DMS53 treated with DMSO at 0.1 percent for 48 hours (cell line): ENCODE data around the gene CCN2.

Experiments
- DNase-seq: peaks from one replicate; lab custom pipeline; 2025; ENCODE audit not compliant: unreplicated experiment; lab: John Stamatoyannopoulos, UW

The CCN2 gene

GRCh38 chr6:131967948-131968347, 16.8 kb upstream of the CCN2 start:
- no peak for DNase-seq

- DNase-seq = peak; percentile 57
These were observed 15.3 kb upstream of the CCN2 start for GRCh38 chr6:131966443-131966842.

- no peak for DNase-seq
These were observed 11.9 kb upstream of the CCN2 start for GRCh38 chr6:131963063-131963462.

DNA sequence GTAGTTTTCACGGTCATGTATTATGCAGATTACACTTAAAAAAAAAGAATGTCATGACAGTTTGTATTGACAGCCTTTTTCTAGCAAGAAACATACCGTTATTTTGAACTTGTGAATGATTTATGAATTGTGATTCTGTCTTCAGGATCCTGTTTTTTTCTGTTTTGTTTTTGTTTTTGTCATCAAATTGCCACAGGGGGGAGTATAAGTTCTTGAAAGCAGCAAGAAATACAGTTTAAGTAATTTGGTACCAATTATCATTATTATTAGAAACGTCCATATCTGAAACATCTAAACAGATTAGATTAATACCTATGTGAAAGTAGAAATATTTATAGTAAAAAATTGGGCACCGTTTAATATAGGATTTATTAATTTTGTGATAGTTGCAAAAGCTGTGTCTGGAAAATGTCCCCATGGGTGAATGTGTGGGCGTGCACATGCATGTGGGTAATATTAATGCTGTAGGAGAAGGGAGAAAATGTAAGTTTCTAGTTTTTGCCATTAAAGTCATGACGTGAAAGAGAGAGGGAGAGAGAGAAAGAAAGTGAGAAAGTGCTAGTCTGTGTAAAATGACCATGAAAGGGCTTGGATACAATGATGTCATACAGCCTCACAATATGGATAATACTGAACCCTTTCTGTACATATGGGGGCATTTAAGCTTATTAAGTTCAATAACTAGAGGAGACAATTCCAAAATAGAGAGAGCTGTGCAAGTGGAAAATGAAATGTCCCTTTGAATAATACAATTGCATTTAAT, 9.4 kb upstream of the CCN2 start:
- no peak for DNase-seq

DNA sequence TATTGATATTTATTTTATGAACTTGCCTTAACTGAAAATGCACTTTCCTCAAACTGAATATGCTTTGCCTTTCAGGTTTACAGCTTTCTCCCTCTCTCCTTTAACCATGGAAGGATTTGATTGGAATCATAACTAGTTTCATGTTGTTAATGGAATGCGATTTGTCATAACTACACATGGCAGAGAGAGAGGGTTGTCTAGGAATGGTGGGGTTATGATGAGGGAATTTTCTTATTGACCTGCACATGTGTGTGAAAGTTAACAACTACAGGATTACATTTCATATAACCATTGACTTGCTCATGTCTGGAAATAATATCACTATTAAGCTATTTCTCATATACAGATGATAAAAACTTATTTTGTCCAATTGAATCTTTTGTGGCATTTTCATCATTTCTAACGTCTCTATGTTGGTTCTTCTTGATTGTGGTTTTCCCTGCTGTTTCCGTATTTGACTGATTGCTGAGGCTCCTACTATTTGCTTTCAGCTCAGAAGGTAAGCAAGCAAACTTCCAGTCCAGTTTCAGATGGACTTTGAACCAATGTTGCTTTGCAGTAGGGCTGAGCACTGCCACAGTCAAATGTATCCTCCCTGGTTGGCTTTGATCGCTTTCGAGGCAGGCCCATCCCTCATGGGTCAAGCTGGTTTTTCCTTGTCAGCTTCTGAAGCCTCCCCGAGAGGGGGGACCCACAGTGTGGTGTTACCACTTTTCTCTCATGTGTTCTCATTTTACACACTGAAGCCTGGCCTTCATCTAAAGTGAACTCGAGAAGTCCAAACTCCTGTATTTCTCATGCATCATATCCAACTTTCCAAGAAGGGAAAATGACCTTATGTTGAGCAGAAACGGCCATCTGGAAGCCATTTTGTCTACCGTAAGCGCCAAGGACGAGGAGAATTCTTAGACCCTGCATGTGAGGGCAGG, 7.6 kb upstream of the CCN2 start:
- peak; percentile 51 for DNase-seq

DNA sequence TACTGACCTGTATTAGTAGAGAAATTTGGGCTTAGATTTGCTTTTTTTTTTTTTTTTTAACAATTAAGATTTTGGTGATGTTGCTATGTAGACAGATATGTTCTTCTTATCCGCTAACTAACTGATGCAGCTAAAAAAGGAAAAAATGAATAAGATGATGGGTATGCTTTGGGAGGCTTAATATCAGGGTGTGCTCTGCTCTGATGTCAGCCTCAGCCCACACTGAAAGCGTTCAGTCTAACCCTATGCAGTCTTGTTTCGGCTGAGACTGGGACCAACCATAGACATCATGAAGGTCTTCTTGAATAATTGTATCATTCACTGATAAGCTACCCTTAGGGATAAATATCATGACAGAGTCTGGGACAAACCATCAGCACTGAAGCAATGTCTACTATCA, 6.9 kb upstream of the CCN2 start:
- no peak for DNase-seq

DNA sequence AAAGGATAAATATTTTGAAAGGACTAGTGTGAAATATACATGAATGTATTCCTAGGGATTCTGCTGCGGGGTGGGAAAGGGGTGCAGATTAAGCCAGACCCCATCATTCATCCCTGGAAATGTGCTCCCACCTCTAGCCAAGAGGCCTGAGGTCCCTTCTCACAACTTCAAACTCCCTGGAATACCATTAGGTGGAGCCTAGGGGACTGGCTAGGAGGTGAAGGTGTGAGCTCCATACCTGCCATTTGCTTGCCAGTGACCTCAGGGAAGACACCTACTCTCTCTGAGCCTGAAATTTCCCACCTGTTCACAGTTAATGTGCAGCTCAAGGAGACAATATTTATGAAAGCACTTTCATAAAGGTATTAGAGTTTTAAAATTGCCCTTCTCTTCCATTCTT, 4.7 kb upstream of the CCN2 start:
- DNase-seq = no peak

- no peak for DNase-seq
These were observed 4.0 kb upstream of the CCN2 start for GRCh38 chr6:131955192-131955591.

DNA sequence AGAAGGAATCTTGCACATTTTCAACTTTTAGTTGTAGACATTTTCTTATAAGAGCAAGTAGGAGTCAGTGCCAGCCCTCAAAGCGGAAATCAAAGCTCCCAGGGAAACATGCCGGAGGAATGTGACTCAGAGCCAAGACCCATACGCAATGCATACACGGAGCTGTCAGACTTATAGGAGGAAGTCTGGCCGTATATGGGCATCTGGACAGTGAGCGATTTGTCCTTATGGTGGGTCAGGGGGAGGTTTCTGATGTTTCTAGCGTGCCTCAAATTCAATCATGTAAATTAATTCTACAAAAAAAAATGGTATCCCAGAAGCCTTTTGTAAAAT, 3.6 kb upstream of the CCN2 start:
- DNase-seq = no peak

DNA sequence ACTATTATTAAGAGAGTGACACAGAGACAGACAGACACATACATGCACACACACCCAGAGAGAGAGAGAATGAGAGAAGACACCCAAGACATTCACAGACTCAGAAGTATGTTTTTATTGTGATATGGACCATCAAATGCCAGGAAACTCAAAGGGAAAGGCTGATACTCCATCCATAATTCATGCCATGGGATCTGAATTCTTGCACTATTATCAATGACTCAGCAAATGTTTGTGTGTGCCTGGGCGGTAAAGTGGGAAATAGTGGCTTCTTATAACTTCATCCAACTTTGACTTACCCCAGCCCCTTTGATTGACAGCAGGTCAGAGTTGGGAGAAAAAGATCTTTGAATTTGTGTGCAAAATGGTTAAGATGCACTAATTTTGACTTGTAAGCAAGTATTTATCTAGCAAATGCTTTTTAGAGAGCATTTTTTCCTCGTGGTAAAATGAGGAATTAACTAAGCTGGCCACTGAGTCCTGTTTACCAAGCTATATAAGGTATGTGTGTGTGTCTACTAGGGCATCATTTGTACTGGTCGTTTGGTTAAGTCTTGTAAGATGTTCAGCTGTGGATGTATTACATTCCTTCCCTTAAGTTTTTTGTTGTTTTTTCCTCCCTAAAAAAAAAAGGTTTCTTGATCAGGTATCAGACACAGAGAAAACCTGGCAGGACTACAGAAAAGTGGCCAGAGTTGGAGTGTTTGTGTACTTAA, 3.0 kb upstream of the CCN2 start:
- no peak for DNase-seq

DNA sequence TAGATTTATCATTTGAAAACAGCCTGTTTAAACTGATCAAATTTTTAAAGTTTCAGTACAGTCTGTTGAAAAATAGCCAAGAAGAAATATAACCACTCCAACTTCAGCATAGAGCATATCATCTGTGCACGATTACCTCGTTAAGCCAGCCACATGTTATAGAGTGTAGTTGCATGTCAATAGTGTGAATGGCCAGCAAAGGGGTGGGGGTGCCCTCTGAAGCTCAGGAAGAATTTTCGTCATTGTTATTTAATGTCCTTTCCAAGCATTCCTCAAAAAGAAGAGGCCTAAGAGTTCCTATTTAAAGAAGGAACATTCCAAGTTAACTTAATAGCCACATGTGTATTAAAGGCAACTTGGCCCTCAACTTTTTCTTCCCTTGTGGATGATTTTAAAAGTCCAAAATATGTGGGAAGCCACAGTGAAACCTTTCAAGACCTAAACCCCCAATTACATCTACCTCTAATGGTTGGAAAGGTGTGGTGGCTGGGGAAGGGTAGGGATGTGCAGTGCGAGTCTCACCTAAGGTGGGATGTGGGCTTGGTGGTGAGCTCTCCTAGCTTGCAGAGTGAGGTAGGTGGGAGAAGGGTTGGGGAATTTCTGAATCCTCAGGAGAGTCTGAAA, 1.8 kb upstream of the CCN2 start:
- DNase-seq = no peak

- DNase-seq = no peak
These were observed 531 bp upstream of the CCN2 start for GRCh38 chr6:131951576-131952230.

DNA sequence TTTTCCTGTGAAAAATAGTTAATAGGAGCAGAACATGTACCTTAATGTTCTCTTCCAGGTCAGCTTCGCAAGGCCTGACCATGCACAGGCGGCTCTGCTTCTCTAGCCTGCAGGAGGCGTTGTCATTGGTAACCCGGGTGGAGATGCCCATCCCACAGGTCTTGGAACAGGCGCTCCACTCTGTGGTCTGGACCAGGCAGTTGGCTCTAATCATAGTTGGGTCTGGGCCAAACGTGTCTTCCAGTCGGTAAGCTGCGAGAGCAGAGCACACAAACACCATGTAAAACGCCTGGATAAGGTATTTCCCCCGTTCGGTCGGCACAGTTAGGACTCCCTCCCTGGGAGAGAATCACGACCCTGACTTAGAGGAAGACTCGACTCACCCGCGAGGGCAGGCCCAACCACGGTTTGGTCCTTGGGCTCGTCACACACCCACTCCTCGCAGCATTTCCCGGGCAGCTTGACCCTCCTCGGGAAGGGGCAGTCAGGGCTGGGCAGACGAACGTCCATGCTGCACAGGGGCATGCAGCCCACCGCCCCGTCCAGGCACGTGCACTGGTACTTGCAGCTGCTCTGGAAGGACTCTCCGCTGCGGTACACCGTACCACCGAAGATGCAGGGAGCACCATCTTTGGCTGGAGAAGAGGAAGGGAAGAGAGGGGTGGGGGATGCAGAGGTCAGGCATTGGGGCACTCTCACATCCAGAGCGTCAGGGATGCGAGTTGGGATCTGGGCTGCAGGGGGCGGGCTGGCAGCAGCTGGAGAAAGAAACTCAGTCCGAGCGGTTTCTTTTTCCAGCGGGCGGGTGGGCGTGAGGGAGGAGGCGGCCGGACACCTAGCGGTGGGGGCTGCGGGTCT, 1.0 kb downstream of the CCN2 start:
- DNase-seq = peak; percentile 53

GRCh38 chr6:131949620-131949908, 1.6 kb downstream of the CCN2 start:
- DNase-seq = no peak

DNA sequence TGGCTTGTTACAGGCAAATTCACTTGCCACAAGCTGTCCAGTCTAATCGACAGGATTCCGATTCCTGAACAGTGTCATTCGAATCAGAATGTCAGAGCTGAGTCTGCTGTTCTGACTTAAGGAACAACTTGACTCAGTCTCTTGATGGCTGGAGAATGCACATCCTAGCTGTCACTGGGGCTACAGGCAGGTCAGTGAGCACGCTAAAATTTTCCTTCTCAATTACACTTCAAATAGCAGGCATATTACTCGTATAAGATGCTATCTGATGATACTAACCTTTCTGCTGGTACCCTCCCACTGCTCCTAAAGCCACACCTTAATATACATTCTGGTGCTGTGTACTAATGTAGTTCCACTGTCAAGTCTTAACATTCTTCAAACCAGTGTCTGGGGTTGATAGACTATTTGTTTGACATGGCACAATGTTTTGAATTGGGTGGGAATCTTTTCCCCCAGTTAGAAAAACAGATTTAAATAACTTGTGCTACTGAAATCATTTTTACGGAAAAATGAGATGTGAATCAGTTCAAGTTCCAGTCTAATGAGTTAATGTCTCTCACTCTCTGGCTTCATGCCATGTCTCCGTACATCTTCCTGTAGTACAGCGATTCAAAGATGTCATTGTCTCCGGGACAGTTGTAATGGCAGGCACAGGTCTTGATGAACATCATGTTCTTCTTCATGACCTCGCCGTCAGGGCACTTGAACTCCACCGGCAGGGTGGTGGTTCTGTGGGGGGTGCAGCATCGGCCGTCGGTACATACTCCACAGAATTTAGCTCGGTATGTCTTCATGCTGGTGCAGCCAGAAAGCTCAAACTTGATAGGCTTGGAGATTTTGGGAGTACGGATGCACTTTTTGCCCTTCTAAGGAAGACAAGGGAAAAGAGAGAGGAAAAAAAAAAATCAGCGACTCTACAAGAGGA, 2.2 kb downstream of the CCN2 start:
- DNase-seq = no peak

- no peak for DNase-seq
These were observed 3.0 kb downstream of the CCN2 start for GRCh38 chr6:131947986-131948661.

DNA sequence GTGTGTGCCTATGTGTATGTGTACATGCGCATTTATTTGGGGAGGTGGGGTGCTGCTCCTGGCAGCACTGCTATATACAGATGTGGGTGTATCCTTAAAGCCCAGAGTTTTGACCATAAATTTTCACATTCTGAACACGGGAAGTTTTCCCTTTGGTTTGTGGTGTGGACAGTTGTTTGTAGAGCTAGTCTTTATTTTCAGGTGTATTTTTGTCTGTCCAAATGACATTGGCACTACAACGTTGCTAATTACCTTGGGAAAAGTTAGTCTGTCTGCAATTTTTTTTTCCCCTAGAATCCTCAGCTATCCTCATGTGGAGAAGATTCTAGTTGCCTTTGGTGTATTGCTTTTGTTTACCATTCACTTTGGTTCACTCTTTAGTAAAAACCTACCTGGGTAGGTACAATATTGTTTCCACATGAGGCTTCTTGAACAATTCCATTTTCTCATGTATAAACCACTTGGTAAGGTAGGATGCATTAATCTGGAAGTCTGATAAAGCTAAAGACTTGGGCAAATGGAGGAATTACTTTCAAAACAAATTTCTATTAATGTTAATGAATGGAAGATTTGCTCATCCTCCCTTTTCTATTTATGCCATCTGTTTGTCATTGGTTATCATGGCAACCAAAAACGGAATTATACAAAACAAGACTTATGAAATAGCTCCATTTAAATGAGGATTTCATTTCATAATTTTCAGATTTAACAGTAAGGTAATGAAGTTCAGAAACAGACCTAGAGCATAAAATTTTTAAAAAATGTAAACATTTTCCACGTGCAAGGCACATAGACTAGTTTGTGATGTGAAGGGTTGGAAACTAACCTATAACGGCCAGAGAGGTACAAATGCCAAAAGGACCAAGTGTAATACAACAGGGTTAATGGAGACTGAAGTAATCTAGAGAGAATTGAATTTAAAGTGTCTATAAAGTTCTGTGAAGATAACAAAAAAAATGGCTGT, 3.9 kb downstream of the CCN2 start:
- no peak for DNase-seq
